GM18870 (cell line): ENCODE results near the gene CYP19A1.
A peak's percentile ranks its signal among the peaks of the same experiment; 100 is the strongest.

ENCODE experiments used
- ATAC-seq: cut with Tn5 transposase; IDR thresholded peaks from one replicate; pipeline ENCODE4 v1.9.1; 2021; ENCODE audit warnings: moderate library complexity; ENCODE audit not compliant: unreplicated experiment

Gene CYP19A1

DNA sequence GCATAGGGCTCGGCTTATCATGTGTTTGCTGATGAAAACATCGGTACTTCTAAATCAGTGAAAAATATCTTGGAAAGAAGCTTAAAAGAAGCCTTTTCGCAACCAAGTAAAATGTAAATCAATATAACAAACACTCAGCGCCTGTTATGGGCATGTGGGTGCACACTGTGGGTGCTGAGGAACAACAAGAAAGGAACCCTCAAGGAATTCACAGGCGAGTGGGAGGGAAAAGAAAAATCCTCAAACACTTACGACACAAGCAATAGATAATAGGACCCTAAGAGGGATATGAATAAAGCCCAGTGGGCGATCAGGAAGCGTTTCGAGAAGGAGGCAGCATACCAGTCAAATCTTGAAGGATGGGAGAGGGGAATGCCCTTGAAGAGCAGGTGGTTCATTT is 25.0 kb upstream of the CYP19A1 start:
- ATAC-seq = no peak

DNA sequence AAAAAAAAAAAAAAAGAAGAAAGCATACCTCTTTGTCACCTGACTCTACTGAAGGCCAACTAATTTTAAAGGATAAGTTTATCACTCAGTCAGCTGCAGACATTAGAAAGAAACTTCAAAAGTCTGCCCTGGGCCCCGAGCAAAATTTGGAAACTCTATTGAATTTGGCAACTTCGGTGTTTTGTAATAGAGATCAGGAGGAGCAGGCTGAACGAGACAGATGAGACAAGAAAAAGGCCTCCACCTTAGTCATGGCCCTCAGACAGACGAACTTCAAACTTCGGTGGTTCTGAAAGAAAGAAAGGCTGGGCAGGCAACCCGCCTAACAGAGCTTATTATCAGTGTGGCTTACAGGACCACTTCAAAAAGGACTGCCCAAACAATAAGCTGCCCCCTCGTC is 21.6 kb upstream of the CYP19A1 start:
- ATAC-seq = no peak

GRCh38 chr15:51356983-51357382 is 18.6 kb upstream of the CYP19A1 start:
- ATAC-seq = no peak

DNA sequence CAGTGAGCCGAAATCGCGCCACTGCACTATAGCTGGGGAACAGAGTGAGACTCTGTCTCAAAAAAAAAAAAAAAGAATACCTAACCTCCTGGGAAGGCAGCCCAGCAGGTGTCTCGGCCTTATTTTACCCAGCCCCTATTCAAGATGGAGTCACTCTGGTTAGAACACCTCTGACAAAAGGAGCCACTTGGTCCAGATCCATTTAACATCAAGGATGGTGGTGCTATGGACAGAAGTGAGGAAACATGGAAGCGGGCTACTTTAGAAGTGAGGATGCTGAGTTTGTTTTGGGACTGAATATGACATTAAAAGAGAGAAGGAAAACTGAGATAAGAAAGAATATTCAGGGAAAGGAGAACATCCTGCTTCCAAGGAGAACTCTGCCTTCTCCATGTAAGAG is 17.8 kb upstream of the CYP19A1 start:
- no peak for ATAC-seq

DNA sequence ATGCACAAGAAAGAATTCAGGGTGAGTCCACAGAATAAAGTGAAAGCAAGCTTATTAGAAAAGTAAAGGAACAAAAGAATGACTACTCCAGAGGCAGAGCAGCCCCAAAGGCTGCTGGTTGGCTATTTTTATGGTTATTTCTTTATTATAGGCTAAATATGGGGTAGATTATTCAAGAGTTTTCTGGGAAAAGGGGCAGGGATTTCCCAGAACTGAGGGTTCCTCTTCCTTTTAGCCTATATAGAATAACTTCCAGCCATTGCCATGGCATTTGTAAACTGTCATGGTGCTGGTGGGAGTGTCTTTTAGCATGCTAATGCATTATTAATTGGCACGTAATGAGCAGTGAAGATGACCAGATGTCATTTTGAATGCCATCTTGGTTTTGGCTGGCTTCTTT is 16.7 kb upstream of the CYP19A1 start:
- ATAC-seq = no peak

- no peak for ATAC-seq
Measured at GRCh38 chr15:51353976-51354375, 15.6 kb upstream of the CYP19A1 start.

GRCh38 chr15:51350723-51351122 is 12.3 kb upstream of the CYP19A1 start:
- no peak for ATAC-seq

- no peak for ATAC-seq
Measured at GRCh38 chr15:51349156-51349844, 10.9 kb upstream of the CYP19A1 start.

GRCh38 chr15:51348688-51349087 is 10.3 kb upstream of the CYP19A1 start:
- ATAC-seq = peak; percentile 95

DNA sequence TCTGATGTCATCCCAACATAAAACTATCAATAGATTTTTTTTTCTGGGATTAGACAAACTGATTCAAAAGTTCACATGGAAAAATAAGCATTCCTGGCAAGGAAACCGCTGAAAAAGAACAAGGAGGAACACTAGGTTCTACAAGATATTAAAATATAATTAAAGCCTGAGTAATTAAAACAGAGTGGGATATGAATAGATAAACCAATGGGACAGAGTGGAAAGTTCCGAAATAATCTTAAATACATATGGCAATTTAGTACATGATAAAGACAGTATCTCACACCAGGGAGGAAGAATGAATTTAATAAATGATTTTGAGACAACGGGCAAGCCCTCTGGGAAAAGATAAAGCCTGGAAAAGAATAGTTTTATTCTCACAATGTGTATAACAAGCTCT is 7.7 kb upstream of the CYP19A1 start:
- ATAC-seq = no peak

- no peak for ATAC-seq
Measured at GRCh38 chr15:51343466-51343865, 5.1 kb upstream of the CYP19A1 start.

GRCh38 chr15:51342227-51342999 is 4.0 kb upstream of the CYP19A1 start:
- ATAC-seq = no peak

DNA sequence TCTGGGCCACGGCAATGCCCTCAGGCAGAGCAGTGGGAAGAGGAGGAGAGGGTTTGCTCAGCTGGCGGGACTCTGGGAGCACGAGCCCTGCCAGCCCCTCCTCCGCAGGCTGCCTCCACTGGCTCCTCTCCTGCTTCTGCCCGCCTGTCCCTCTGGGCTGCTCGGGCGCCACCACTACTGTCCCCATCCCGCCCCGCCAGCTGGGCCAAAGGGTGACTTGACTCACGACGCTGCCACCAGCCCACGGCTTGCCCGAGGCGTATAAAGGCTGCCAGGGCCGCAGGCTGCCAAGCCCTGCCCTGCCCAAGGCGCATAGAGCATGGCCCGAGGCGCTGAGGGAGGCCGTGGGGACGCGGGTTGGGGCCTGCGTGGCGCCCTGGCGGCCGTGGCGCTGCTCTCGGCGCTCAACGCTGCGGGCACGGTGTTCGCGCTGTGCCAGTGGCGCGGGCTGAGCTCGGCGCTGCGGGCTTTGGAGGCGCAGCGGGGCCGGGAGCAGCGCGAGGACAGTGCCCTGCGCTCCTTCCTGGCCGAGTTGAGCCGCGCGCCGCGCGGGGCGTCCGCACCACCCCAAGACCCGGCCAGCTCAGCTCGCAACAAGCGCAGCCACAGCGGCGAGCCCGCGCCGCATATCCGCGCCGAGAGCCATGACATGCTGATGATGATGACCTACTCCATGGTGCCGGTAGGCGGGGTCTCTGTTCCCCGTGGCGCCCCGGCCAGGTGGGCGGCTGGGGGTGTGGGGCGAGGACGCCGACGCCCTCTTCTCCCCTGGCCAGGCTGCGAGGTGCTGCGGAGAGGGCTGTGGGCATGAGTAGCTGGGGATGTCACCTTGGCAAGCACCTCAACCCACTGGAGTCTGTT is 3.2 kb upstream of the CYP19A1 start, which contains the start of gene GLDN:
Gene GLDN, plus strand, starts transcription at position 290 of the 861 bp plus-strand sequence. Its CDS starts 30 bp downstream, at position 320.
- ATAC-seq = no peak

GRCh38 chr15:51335538-51336410 is 2.6 kb downstream of the CYP19A1 start:
- peak; percentile 63 for ATAC-seq

- no peak for ATAC-seq
Measured at GRCh38 chr15:51335087-51335486, 3.3 kb downstream of the CYP19A1 start.

GRCh38 chr15:51334011-51334451 is 4.4 kb downstream of the CYP19A1 start:
- ATAC-seq = no peak

- no peak for ATAC-seq
Measured at GRCh38 chr15:51333571-51333970, 4.8 kb downstream of the CYP19A1 start.

GRCh38 chr15:51332206-51333147 is 5.9 kb downstream of the CYP19A1 start:
- no peak for ATAC-seq

DNA sequence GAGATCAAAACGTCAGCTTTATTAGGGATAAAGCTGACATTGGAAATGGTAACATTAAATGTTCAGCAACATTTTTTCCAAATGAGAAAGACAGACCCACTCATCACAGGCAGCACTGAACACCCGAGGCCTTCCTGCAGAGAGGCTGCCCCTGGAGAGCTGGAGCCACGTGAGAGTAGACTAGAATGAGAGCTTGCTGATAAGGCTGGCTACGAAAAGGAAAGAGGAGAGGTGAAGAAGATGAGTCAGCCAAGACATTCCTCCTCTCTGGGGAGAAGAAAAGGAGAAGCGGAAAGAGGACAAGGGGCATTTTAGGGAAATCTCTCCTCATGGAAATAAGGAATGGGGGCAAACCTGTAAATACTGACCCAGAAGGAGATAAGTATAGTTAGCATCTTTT is 7.3 kb downstream of the CYP19A1 start:
- no peak for ATAC-seq
